Measurements from ENCODE around the gene DGKB. TPM values are rescaled to one million over a fixed set of nuclear protein-coding genes. Genes with fewer than 3 reads are reported as not detected.

Gene DGKB
- polyA plus RNA-seq, 12 donors = 0.47 to 2.2 (median 0.82) TPM; not detected in 2

DNA sequence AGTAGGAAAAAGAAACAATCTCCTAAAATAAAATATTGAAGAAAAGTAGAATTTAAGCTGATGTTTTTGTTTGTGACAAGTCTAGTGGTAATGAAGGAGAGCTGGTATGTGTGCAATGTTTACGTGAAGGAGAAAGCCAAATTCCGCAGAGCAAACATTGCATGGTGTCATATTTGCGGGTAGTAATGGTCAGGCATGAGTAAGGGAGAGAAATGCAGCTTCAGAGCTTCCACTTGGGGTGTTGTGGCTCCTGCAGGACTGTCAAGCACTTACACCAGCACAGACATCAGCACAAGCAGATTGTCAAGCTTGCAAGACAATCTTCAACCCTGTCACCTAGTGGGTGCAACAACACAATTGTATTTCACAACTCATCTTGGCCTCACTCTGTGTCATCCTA, 776.6 kb downstream of the DGKB start:
- no peak for DNase-seq

DNA sequence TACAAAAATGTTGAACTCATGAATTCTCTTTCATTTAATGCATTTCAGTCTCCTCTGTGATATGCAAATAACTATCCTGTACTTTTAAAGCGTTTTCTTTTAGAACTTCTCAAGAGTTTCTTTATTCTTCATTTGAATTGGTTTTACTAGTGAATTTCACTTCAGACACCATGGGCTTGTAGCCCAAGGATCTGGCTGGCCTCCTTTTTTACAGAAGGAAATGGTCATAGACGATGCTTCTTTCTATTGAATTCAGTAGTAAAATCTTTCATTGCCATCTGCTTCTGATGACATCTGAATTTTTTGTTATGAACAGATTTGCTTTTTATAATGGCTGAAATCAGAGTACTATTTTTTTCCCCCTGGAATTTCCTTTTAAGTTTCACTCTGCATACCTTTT, 777.8 kb downstream of the DGKB start:
- no peak for DNase-seq

DNA sequence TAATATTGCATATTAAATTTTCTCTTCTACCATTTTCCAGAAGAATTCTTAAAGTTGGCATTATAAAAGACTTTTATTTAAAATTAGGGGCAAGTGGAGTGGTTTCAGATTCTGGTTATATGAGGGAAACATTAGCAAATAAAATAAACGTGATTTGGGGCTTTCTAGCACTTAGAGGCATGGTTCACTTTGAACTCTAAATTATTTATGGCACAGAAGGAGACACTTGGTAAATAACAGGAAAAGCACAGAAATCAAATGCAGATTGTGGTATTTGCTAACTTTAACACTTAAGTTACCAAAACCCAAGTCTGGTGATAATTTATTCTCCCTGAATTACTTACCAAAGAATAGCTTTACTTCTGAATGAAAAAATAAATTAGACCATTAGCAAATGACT, 778.6 kb downstream of the DGKB start:
- no peak for DNase-seq

GRCh38 chr7:14115701-14116100, 786.9 kb downstream of the DGKB start:
- DNase-seq = no peak

DNA sequence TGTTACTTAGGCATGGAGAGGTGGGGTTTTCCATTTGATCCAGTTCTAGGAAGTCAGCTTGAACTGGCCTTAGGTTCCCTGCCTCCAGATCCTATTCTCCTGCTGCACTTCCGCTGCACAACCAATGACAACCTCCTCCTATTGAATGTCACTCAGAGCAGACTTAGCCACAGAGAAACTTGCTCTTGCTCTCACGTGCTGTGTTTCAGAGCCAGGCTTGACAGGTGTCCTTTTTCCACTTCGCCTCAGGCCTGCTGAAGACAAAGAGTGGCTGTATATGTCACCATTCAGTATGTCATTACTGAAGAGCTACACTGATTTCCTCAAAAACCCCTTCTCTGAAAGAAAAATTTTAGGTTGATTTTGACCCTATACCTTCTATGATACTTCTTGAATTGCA, 797.7 kb downstream of the DGKB start:
- DNase-seq = no peak

GRCh38 chr7:14096159-14096558, 806.4 kb downstream of the DGKB start:
- DNase-seq = no peak

DNA sequence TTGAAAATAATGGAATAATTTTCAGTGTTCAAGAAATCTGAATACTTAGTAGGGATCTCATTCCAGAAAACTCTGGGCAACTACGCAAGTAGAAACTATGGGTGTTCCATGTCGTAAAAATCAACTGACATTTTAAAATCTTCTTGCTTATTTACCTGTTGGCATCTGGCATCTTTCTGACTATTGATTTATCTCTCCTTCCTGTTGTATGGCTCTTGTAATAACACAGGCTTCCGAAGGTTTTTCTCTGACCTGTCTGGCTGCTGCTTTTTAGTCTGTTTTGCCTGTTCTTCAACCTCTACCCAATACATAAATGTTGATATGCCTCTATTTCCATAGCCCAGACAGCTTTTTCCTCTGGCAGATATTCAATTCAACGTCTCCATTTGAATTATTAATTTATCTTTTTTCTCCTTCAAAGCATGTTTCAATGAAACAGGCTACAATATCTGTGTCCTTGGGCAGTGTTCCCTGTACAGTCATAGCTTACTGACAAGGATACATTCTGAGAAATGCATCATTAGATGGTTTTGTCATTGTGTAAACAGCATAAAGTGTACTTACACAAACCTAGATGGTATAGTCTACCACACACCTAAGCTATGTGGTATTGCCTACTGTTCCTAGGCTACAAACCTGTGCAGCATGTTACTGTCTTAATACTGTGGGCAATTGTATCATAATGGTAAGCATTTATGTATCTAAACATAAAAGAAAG, 807.2 kb downstream of the DGKB start:
- DNase-seq = no peak

All from muscle of arm (tissue), 12 donors.